ENCODE measurements around the gene NUB1.

GRCh38 chr7:151376218-151376902, 34.7 kb downstream of the NUB1 start:
- TF ChIP-seq CTCF (IDR thresholded peaks at IDR 0.05; ENCODE audit: low read length) (no peak), EZH2 (IDR thresholded peaks at IDR 0.05; ENCODE audit: borderline replicate concordance, low read length) (no peak)
